Limb (tissue), 2 donors: Measurements from ENCODE around the gene TMEM183A.

Experiments
- DNase-seq, 2 donors: peaks; one replicate each; pipeline ENCODE4 v3.0.0-alpha.2; 2016; ENCODE audit errors: extremely low spot score in 2 of 2

Gene TMEM183A

GRCh38 chr1:203066965-203067364 is 59.8 kb downstream of the TMEM183A start:
- no peak for DNase-seq

- peak in 1 of 2 donors; percentile 65 for DNase-seq
These were observed 62.0 kb downstream of the TMEM183A start for GRCh38 chr1:203069030-203069747.

GRCh38 chr1:203072002-203072602 is 64.9 kb downstream of the TMEM183A start:
- no peak for DNase-seq

GRCh38 chr1:203072911-203073310 is 65.7 kb downstream of the TMEM183A start:
- no peak for DNase-seq

GRCh38 chr1:203073469-203073868 is 66.3 kb downstream of the TMEM183A start:
- DNase-seq = no peak
